MM.1S (cell line): ENCODE measurements around the gene CBX8.

ENCODE experiments used
- DNase-seq: peaks from one replicate; pipeline ENCODE4 v3.0.0-alpha.2; 2015
- H2AFZ ChIP-seq: fragments of 300-600 bp; sonication (generic); 2 replicates; pipeline ENCODE4 v1.6.0; 2016; ENCODE audit warnings: antibody characterized with exemption, low read length
- H3F3A ChIP-seq: fragments of 300-600 bp; sonication (generic); 2 replicates; pipeline ENCODE4 v1.6.1; 2016; ENCODE audit warnings: mild to moderate bottlenecking, antibody characterized with exemption, low read length, moderate library complexity, mixed read lengths; ENCODE audit not compliant: insufficient read depth
- H3K27ac ChIP-seq: fragments of 300-600 bp; sonication (generic); 2 replicates; pipeline ENCODE4 v1.5.1; 2016; ENCODE audit warnings: mild to moderate bottlenecking, low read length
- H3K27me3 ChIP-seq: fragments of 300-600 bp; sonication (generic); replicated peaks from 2 replicates; pipeline ENCODE4 v1.6.0; 2016; ENCODE audit warnings: low read length; ENCODE audit not compliant: insufficient read depth
- H3K36me3 ChIP-seq: fragments of 300-600 bp; sonication (generic); replicated peaks from 2 replicates; pipeline ENCODE4 v1.6.1; 2016; ENCODE audit warnings: mild to moderate bottlenecking, low read length, mixed read lengths; ENCODE audit not compliant: insufficient read depth
- H3K4me1 ChIP-seq: fragments of 300-600 bp; sonication (generic); 2 replicates; pipeline ENCODE4 v1.6.1; 2016; ENCODE audit warnings: low read length, mixed read lengths
- H3K4me2 ChIP-seq: fragments of 300-600 bp; sonication (generic); 2 replicates; pipeline ENCODE4 v1.6.0; 2016; ENCODE audit warnings: low read depth, low read length
- H3K4me3 ChIP-seq: fragments of 300-600 bp; sonication (generic); 2 replicates; pipeline ENCODE4 v1.5.1; 2016; ENCODE audit warnings: low read length, mixed read lengths
- H3K79me2 ChIP-seq: fragments of 300-600 bp; sonication (generic); 2 replicates; pipeline ENCODE4 v1.6.1; 2016; ENCODE audit warnings: mixed run types, low read length, mixed read lengths
- H3K9ac ChIP-seq: fragments of 300-600 bp; sonication (generic); 2 replicates; pipeline ENCODE4 v1.6.1; 2016; ENCODE audit warnings: low read length, mixed read lengths
- H3K9me2 ChIP-seq: fragments of 300-600 bp; sonication (generic); replicated peaks from 2 replicates; pipeline ENCODE4 v1.6.1; 2016; ENCODE audit warnings: mild to moderate bottlenecking, low read length, mixed read lengths; ENCODE audit not compliant: insufficient read depth
- H3K9me3 ChIP-seq: fragments of 300-600 bp; sonication (generic); replicated peaks from 2 replicates; pipeline ENCODE4 v1.6.1; 2016; ENCODE audit warnings: mild to moderate bottlenecking, low read length, mixed read lengths; ENCODE audit not compliant: insufficient read depth
- H4K20me1 ChIP-seq: fragments of 300-600 bp; sonication (generic); 2 replicates; pipeline ENCODE4 v1.6.1; 2016; ENCODE audit warnings: mild to moderate bottlenecking, low read length, moderate library complexity, mixed read lengths; ENCODE audit not compliant: insufficient read depth
- EZH2 ChIP-seq: fragments of 300-600 bp; sonication (generic); optimal IDR thresholded peaks from 2 replicates; pipeline ENCODE3; 2017; ENCODE audit warnings: low read depth, mild to moderate bottlenecking, antibody characterized with exemption, low read length, mixed read lengths
- EZH2phosphoT487 ChIP-seq: fragments of 300-600 bp; sonication (generic); IDR thresholded peaks from 2 replicates; pipeline ENCODE4 v1.6.1; 2018; ENCODE audit warnings: antibody characterized with exemption, low read length
- TF ChIP-seq, protein P1 (sequence below): fragments of 300-600 bp; sonication (generic); IDR thresholded peaks from 2 replicates; pipeline ENCODE4 v1.5.1; 2016; ENCODE audit warnings: antibody characterized with exemption, low read length, mixed read lengths

CBX8 gene

DNA sequence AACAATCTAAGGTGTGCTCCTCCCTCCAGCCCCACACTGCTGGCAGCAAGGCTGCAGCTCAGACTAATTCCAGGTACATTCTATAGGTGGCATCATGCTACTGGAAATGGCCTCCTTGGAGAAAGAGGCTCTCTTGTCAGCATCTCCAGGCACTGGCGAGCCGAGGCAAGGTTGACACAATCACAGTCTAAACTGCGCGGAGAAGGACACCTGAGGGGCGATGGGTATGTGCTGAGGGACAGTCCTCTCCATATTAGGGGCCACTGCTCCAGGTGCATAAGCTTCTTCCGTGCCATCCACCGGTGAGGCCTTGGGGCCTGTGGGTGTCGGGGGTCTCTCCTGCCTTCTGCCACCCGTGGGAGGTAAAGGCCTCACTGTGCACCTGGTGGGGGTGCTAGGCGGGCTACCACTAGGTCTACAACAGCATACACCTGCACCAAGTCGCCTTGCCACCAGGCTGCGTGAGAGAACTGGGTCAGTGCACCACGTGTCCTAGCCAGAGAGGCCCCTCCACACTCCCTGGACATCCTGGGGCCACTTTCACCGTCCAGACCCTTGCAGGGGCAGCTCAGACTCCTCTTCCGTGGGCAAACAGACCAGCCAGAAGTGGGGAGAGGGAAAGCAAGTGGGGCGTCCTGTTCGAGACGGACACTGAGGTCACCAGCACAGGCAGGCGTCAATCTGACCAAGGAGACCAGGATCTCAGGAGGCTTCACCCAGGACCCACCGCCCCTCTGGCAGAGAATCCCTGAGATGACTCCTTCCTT, 12.1 kb upstream of the CBX8 start:
- H4K20me1 ChIP-seq, result no peaks in the 10 kb centered on the region
- no peak overlapping the region for H3K27ac ChIP-seq
- no peaks in the 10 kb centered on the region for H3K9me3 ChIP-seq
- DNase-seq, result peak; percentile 28
- H3K4me2 ChIP-seq, result no peak overlapping the region
- no peaks in the 10 kb centered on the region for H3K4me1 ChIP-seq
- H3K27me3 ChIP-seq, result peaks cover 79% of the 10 kb centered on the region
- no peaks in the 10 kb centered on the region for H3K36me3 ChIP-seq
- no peak overlapping the region for H3K4me3 ChIP-seq
- H3K79me2 ChIP-seq, result no peaks in the 10 kb centered on the region
- no peak overlapping the region for H3K9ac ChIP-seq
- H3K9me2 ChIP-seq, result no peaks in the 10 kb centered on the region
- H3F3A ChIP-seq, result no peaks in the 10 kb centered on the region
- H2AFZ ChIP-seq, result no peak overlapping the region
- no peak for TF ChIP-seq EZH2phosphoT487
- TF ChIP-seq, protein P1, sequence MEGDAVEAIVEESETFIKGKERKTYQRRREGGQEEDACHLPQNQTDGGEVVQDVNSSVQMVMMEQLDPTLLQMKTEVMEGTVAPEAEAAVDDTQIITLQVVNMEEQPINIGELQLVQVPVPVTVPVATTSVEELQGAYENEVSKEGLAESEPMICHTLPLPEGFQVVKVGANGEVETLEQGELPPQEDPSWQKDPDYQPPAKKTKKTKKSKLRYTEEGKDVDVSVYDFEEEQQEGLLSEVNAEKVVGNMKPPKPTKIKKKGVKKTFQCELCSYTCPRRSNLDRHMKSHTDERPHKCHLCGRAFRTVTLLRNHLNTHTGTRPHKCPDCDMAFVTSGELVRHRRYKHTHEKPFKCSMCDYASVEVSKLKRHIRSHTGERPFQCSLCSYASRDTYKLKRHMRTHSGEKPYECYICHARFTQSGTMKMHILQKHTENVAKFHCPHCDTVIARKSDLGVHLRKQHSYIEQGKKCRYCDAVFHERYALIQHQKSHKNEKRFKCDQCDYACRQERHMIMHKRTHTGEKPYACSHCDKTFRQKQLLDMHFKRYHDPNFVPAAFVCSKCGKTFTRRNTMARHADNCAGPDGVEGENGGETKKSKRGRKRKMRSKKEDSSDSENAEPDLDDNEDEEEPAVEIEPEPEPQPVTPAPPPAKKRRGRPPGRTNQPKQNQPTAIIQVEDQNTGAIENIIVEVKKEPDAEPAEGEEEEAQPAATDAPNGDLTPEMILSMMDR, result peak; percentile 44

DNA sequence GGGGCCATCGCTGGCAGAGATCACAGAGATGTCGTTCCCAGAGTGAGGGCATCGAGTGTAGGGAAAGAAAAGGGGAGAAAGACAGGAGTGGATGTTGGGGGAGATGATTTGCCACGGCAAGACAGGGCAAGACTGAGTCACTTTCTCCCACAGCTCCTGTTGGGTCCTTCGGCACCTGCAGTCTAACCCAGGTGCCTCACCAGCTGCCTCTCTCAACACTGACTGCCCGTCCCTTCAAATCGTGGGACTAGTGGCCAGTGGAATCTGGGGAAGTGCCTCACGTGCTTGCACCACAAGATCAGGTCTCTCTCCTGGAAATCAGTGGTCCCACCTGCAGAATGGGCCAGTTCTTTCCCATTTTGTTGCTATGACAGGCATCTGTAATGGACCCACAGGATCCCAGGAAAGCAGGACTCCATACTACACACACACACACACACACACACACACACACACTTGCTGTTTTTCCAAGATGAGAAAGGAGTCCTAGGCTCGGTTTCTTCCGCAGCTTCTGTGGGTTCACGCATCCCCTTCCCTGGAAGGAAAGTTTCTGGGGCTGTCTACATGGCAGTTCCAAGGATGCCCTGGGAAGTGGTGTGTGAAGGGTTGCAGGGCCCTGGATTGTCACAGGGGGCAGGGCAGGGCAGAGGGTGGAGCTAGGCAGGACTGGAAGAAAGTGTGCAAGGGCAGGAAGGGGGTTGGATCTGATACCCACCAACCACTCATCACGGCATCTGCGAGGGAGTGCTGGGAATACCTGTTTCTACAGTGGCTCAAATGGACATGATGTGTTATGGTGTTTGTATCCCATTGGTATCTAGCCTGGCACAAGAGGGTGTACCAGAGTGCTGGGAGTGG, 10.2 kb upstream of the CBX8 start:
- H3K4me1 ChIP-seq, result no peaks in the 10 kb centered on the region

DNA sequence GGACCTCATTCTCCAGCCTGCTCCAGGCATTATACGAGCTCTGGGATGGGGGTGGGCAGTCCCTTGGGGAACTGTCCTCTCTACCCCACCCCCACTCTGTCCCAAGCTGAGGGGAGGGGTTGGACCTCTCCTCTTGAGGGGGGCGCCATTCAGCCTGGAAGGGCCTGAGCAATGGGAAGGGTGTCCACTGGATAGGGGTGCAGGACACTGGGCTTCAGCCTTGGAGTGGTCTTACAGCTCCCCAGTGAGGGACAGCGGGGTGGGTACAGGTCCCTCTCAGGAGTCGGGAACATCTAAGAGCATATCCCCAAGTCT, 9.5 kb upstream of the CBX8 start:
- Histone ChIP-seq H4K20me1 (no peaks in the 10 kb centered on the region), H3K27me3 (peaks cover 88% of the 10 kb centered on the region)

More for the DNA sequence above, 10.2 kb upstream of the CBX8 start:
- no peak overlapping the region for H3K9ac ChIP-seq
- no peak for TF ChIP-seq EZH2phosphoT487
- TF ChIP-seq, protein P1, result no peak
- TF ChIP-seq EZH2, result no peak
- peaks cover 88% of the 10 kb centered on the region for H3K27me3 ChIP-seq
- DNase-seq, result no peak
- no peak overlapping the region for H3K27ac ChIP-seq
- no peak overlapping the region for H3K4me3 ChIP-seq
- H3K4me2 ChIP-seq, result no peak overlapping the region
- H2AFZ ChIP-seq, result no peak overlapping the region
- no peaks in the 10 kb centered on the region for H3K79me2 ChIP-seq
- no peaks in the 10 kb centered on the region for H3K9me2 ChIP-seq
- H3F3A ChIP-seq, result no peaks in the 10 kb centered on the region
- no peaks in the 10 kb centered on the region for H4K20me1 ChIP-seq
- H3K9me3 ChIP-seq, result no peaks in the 10 kb centered on the region
- no peaks in the 10 kb centered on the region for H3K36me3 ChIP-seq

More for the DNA sequence above, 9.5 kb upstream of the CBX8 start:
- H3K79me2 ChIP-seq, result no peaks in the 10 kb centered on the region
- no peak overlapping the region for H3K4me3 ChIP-seq
- H3K9me3 ChIP-seq, result no peaks in the 10 kb centered on the region
- no peaks in the 10 kb centered on the region for H3K9me2 ChIP-seq
- no peak overlapping the region for H2AFZ ChIP-seq
- TF ChIP-seq, protein P1, result no peak
- TF ChIP-seq EZH2 (no peak), EZH2phosphoT487 (no peak)
- H3K4me2 ChIP-seq, result no peak overlapping the region
- no peak overlapping the region for H3K9ac ChIP-seq
- H3K4me1 ChIP-seq, result no peaks in the 10 kb centered on the region
- H3K36me3 ChIP-seq, result no peaks in the 10 kb centered on the region
- no peak for DNase-seq
- H3K27ac ChIP-seq, result no peak overlapping the region
- no peaks in the 10 kb centered on the region for H3F3A ChIP-seq
